Stimulated activated effector memory CD8-positive, alpha-beta T cell treated with anti-CD3 and anti-CD28 coated beads, Interleukin-12 subunit alpha, Interleukin-12 subunit beta, amount 100 ng/mL, for 72 hours (primary cell): Measurements from ENCODE around the gene MAPKBP1.

ENCODE experiments used
- ATAC-seq: fragments of 150-1000 bp; cut with Tn5 transposase; 2 replicates; pipeline ENCODE4 v1.10.0; 2021
- DNase-seq, 2 donors: peaks; one replicate each; pipeline ENCODE4 v3.0.0; 2021 to 2022; ENCODE audit warnings: low spot score in 2 of 2
- H3K27ac Mint-ChIP-seq: one replicate; pipeline ENCODE4 v1.8.0; 2022; ENCODE audit warnings: mild to moderate bottlenecking, mixed read lengths
- H3K36me3 Mint-ChIP-seq: one replicate; pipeline ENCODE4 v1.8.0; 2022; ENCODE audit warnings: mild to moderate bottlenecking, mixed read lengths
- H3K4me1 Mint-ChIP-seq: one replicate; pipeline ENCODE4 v1.8.0; 2022; ENCODE audit warnings: mixed read lengths
- H3K4me3 Mint-ChIP-seq: one replicate; pipeline ENCODE4 v1.8.0; 2022; ENCODE audit warnings: mild to moderate bottlenecking, mixed read lengths
- H3K9me3 Mint-ChIP-seq: one replicate; pipeline ENCODE4 v1.8.0; 2022; ENCODE audit warnings: mixed read lengths

MAPKBP1 gene

GRCh38 chr15:41853831-41854230, 79.5 kb downstream of the MAPKBP1 start:
- Mint-ChIP-seq H3K4me1 (peaks cover 11% of the 10 kb centered on the region), H3K4me3 (no peak overlapping the region), H3K9me3 (no peaks in the 10 kb centered on the region), H3K27ac (no peak overlapping the region), H3K36me3 (no peaks in the 10 kb centered on the region)
- no peak for ATAC-seq
- no peak for DNase-seq

GRCh38 chr15:41854443-41854842, 80.2 kb downstream of the MAPKBP1 start:
- H3K27ac Mint-ChIP-seq = peak overlapping the region; percentile 29
- H3K4me1 Mint-ChIP-seq = peaks cover 5% of the 10 kb centered on the region
- no peaks in the 10 kb centered on the region for H3K9me3 Mint-ChIP-seq
- H3K4me3 Mint-ChIP-seq = no peak overlapping the region
- no peaks in the 10 kb centered on the region for H3K36me3 Mint-ChIP-seq
- DNase-seq (no peak), ATAC-seq (no peak)

GRCh38 chr15:41855261-41855961, 81.1 kb downstream of the MAPKBP1 start:
- Mint-ChIP-seq H3K4me3 (no peak overlapping the region), H3K9me3 (no peaks in the 10 kb centered on the region), H3K27ac (no peak overlapping the region), H3K4me1 (peaks cover 5% of the 10 kb centered on the region), H3K36me3 (no peaks in the 10 kb centered on the region)
- no peak for ATAC-seq
- no peak for DNase-seq

- Mint-ChIP-seq H3K36me3 (no peaks in the 10 kb centered on the region), H3K4me3 (no peak overlapping the region), H3K9me3 (no peaks in the 10 kb centered on the region), H3K27ac (no peak overlapping the region), H3K4me1 (peaks cover under 1% of the 10 kb centered on the region)
- ATAC-seq (no peak), DNase-seq (no peak)
Observed at GRCh38 chr15:41856262-41856661, 82.0 kb downstream of the MAPKBP1 start.

- DNase-seq = no peak
Observed at GRCh38 chr15:41856716-41857115, 82.4 kb downstream of the MAPKBP1 start.

GRCh38 chr15:41857316-41857715, 83.0 kb downstream of the MAPKBP1 start:
- ATAC-seq (no peak), DNase-seq (no peak)
- Mint-ChIP-seq H3K4me3 (no peak overlapping the region), H3K36me3 (no peaks in the 10 kb centered on the region), H3K9me3 (no peaks in the 10 kb centered on the region), H3K27ac (no peak overlapping the region), H3K4me1 (no peaks in the 10 kb centered on the region)

More at GRCh38 chr15:41856716-41857115, 82.4 kb downstream of the MAPKBP1 start:
- H3K36me3 Mint-ChIP-seq = no peaks in the 10 kb centered on the region
- no peak overlapping the region for H3K4me3 Mint-ChIP-seq
- H3K9me3 Mint-ChIP-seq = no peaks in the 10 kb centered on the region
- ATAC-seq = no peak
- H3K27ac Mint-ChIP-seq = no peak overlapping the region
- H3K4me1 Mint-ChIP-seq = no peaks in the 10 kb centered on the region

- no peak for DNase-seq
- no peak overlapping the region for H3K27ac Mint-ChIP-seq
- no peaks in the 10 kb centered on the region for H3K9me3 Mint-ChIP-seq
- H3K4me3 Mint-ChIP-seq = no peak overlapping the region
- ATAC-seq = no peak
- H3K4me1 Mint-ChIP-seq = peaks cover 5% of the 10 kb centered on the region
- H3K36me3 Mint-ChIP-seq = no peaks in the 10 kb centered on the region
Observed at GRCh38 chr15:41858756-41859155, 84.5 kb downstream of the MAPKBP1 start.

GRCh38 chr15:41860049-41860828, 86.0 kb downstream of the MAPKBP1 start:
- Mint-ChIP-seq H3K36me3 (no peaks in the 10 kb centered on the region), H3K27ac (no peak overlapping the region), H3K4me3 (no peak overlapping the region), H3K9me3 (no peaks in the 10 kb centered on the region), H3K4me1 (peaks cover 14% of the 10 kb centered on the region)
- DNase-seq = no peak
- no peak for ATAC-seq

GRCh38 chr15:41861736-41862356, 87.6 kb downstream of the MAPKBP1 start:
- Mint-ChIP-seq H3K36me3 (no peaks in the 10 kb centered on the region), H3K4me1 (peaks cover 14% of the 10 kb centered on the region), H3K4me3 (no peak overlapping the region), H3K9me3 (no peaks in the 10 kb centered on the region), H3K27ac (peak overlapping the region; percentile 12)
- DNase-seq (no peak), ATAC-seq (no peak)

GRCh38 chr15:41862515-41863116, 88.3 kb downstream of the MAPKBP1 start:
- peak overlapping the region; percentile 84 for H3K27ac Mint-ChIP-seq
- ATAC-seq (no peak), DNase-seq (no peak)
- H3K4me1 Mint-ChIP-seq = peaks cover 14% of the 10 kb centered on the region
- H3K36me3 Mint-ChIP-seq = no peaks in the 10 kb centered on the region
- H3K4me3 Mint-ChIP-seq = no peak overlapping the region
- no peaks in the 10 kb centered on the region for H3K9me3 Mint-ChIP-seq

GRCh38 chr15:41865490-41866055, 91.3 kb downstream of the MAPKBP1 start:
- H3K4me1 Mint-ChIP-seq = peaks cover 17% of the 10 kb centered on the region
- H3K36me3 Mint-ChIP-seq = no peaks in the 10 kb centered on the region
- H3K9me3 Mint-ChIP-seq = no peaks in the 10 kb centered on the region
- no peak overlapping the region for H3K4me3 Mint-ChIP-seq
- no peak overlapping the region for H3K27ac Mint-ChIP-seq
- DNase-seq (no peak), ATAC-seq (no peak)

- DNase-seq (no peak), ATAC-seq (no peak)
- H3K9me3 Mint-ChIP-seq = no peaks in the 10 kb centered on the region
- peaks cover 24% of the 10 kb centered on the region for H3K4me1 Mint-ChIP-seq
- H3K4me3 Mint-ChIP-seq = no peak overlapping the region
- H3K36me3 Mint-ChIP-seq = no peaks in the 10 kb centered on the region
- H3K27ac Mint-ChIP-seq = peak overlapping the region; percentile 8
Observed at GRCh38 chr15:41866263-41866703, 92.0 kb downstream of the MAPKBP1 start.

- DNase-seq (no peak), ATAC-seq (no peak)
- peaks cover 30% of the 10 kb centered on the region for H3K4me1 Mint-ChIP-seq
- H3K9me3 Mint-ChIP-seq = no peaks in the 10 kb centered on the region
- H3K27ac Mint-ChIP-seq = peak overlapping the region; percentile 80
- no peak overlapping the region for H3K4me3 Mint-ChIP-seq
- H3K36me3 Mint-ChIP-seq = no peaks in the 10 kb centered on the region
Observed at GRCh38 chr15:41866872-41867579, 92.7 kb downstream of the MAPKBP1 start.

- Mint-ChIP-seq H3K27ac (no peak overlapping the region), H3K4me1 (peaks cover 37% of the 10 kb centered on the region), H3K36me3 (no peaks in the 10 kb centered on the region), H3K9me3 (no peaks in the 10 kb centered on the region), H3K4me3 (no peak overlapping the region)
- DNase-seq = no peak
- no peak for ATAC-seq
Observed at GRCh38 chr15:41868321-41868720, 94.0 kb downstream of the MAPKBP1 start.
